HTERT RPE-1 (cell line): Measurements from ENCODE around the gene MS4A4A.
"Not testable (repeated sequence)": the region's sequence is repeated elsewhere in the genome, so short reads cannot be mapped to it uniquely, and the experiment has no call there.

Source experiments
- in situ Hi-C: fragments of 300-500 bp; cut with MboI; formaldehyde crosslinking; loops from 4 replicates; pipeline ENCODE4 v1.14.3; 2020; ENCODE audit warnings: low sequenced_read_pairs

The MS4A4A gene

GRCh38 chr11:60280412-60280811 lies at the start of gene MS4A4A:
Gene MS4A4A, plus strand, starts transcription at chr11:60280666. Its CDS starts 10 bp downstream, at chr11:60280676.
- in situ Hi-C loops, result no loop called here

DNA sequence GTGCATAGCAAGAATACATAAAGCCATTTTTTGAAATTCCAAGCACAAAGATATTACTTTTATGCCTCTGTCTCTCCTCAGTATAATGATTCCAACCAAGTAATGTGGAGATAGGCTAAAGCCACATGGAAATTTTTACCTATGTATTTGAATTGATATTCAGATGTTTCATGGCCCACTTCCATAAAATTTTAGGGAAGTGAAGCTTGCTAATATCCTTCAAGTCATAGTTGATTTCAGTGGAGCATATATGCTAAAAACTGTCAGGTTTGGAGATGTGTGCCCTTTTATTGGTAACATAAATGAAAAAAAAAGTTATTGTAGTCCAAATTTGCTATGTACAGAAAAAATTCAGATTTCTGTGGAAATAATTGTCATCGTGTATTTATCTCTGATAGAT lies 49.8 kb upstream of the MS4A4A start:
- in situ Hi-C loops, result no loop called here

DNA sequence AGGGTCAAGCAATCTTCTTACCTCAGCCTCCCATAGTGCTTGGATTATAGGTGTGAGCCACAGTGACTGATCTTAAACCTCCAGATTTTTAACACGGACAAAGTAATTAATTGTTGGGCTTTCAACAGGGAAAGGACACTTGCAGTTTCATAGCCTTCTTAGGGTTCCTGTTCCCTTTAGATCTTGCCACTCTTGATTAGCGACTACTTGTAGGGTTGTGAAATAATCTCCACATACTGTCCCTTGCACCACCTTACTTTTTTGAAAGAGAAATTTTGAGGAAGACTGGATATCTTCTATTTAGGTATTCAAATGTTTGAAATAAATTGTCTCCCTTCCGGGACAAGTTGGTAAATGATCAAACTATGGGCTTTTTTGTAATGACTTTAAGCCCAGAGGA lies 45.1 kb upstream of the MS4A4A start:
- in situ Hi-C loops, result no loop called here

DNA sequence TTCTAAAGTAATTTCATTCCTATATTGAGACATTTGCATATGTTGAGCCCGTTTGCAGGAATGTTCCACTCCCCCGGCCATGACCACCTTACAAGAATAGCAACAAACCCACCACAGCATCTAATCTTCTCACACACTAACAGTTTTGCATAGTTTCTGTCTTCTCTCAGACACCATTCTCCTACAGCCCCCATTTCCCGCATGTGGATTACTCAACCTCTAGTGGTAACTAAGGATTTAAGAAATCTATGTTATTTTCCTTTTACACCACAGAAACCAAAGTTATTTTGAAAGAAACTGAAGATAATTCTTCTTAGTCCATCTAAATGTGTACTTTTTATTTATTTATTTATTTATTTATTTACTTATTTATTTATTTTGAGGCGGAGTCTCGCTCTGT lies 39.8 kb upstream of the MS4A4A start:
- in situ Hi-C loops, result no loop called here

DNA sequence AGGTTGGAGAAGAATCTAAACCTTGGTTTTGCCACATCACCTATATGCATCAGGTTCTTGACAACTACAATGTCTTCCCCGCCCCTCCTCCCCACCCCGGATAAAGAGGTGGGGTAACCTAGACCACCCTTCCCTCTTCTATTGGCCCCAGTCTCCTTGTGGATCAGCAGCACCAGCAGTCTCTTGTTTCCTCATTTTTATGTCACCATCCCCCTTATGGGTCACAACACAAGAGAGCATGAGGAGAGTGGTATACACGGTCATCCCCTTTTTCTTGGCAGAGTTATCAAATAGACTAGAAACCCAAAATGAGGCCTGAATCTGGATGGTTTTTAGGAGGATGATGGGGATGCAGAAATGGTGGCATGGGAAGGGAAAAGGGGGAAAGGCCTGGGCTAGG lies 38.7 kb upstream of the MS4A4A start:
- in situ Hi-C loops, result no loop called here

- in situ Hi-C loops, result no loop called here
Measured at GRCh38 chr11:60242740-60243239, 37.7 kb upstream of the MS4A4A start, which contains the start of gene MS4A4E. Gene MS4A4E, minus strand, starts transcription at chr11:60243137. Its CDS starts 13,082 bp downstream, at chr11:60230055.

GRCh38 chr11:60251485-60252212 lies 28.8 kb upstream of the MS4A4A start:
- in situ Hi-C loops, result no loop called here

- in situ Hi-C loops, result no loop called here
Measured at GRCh38 chr11:60252213-60253108, 28.0 kb upstream of the MS4A4A start.

GRCh38 chr11:60257956-60258722 lies 22.3 kb upstream of the MS4A4A start:
- in situ Hi-C loops, result no loop called here

GRCh38 chr11:60261014-60261413 lies 19.5 kb upstream of the MS4A4A start:
- in situ Hi-C loops, result no loop called here

DNA sequence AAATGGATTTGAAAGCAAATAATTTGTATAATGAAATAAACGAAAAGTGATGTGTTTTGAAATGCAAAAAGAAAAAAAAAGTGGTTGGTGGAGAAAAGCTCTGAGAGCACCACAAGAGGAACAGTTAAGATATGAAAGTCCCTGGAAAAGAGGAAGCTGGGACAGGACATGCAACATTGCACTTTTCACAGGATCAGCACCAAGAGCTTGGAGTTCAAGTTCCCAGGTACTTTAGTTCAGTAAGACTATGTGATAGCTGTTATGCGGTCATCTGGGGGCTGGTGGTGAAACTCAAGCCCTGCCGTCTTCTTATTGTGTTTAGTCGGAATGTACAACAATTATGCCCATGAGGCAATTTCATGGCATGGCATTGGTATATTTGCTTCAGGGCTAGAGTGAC lies 17.1 kb upstream of the MS4A4A start:
- in situ Hi-C loops, result no loop called here

DNA sequence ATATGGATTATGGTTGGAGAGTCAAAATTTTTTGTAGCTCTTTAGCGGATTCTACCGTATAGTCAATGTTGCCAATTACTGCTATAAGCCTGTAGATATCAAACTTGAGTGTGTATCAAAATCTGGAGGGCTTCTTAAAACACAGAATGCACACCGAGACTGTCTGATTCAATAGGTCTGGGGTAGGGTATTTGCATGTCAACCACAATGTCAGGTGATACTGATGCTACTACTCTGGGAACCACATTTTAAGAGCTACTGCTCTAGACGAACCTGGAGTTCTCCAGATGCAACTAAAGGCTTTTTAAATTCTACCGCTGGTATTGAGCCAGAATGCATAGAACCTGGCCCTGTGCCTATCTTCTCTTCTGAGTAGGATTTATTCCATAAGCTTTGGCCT lies 15.8 kb upstream of the MS4A4A start:
- in situ Hi-C loops, result no loop called here

GRCh38 chr11:60265373-60266214 lies 14.9 kb upstream of the MS4A4A start:
- in situ Hi-C loops, result no loop called here

DNA sequence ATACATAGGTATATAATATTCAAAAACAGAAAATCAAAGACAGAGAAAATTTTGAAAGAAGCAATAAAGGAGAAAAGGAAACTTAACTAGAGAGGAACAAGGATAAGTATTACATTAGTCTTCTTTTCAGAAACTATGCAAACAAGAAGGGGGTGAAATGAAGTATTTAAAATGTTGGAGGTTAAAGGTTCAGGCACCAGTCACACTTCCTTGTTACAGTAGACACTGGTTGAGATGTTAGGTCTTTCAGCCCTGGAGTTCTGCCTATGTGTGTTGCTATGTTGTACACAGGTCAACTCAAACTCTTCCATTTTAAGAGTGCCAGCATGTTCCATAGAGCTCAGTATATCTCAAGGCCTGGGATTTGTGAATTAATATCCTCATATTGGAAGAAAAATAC lies 6.0 kb upstream of the MS4A4A start:
- in situ Hi-C loops, result no loop called here

DNA sequence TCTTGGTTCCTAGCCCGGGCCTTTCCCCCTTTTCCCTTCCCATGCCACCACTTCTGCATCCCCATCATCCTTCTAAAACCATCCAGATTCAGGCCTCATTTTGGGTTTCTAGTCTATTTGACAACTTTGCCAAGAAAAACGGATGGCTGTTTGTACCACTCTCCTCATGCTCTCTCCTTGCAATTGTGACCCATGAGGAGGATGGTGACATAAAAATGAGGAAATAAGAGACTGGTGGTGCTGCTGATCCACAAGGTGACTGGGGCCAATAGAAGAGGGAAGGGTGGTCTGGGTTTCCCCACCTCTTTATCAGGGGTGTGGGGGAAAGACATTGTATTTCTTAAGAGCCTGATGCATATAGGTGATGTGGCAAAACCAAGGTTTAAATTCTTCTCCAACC lies 1.0 kb downstream of the MS4A4A start:
- in situ Hi-C loops, result no loop called here

- in situ Hi-C loops, result no loop called here
Measured at GRCh38 chr11:60282286-60282685, 1.8 kb downstream of the MS4A4A start.

GRCh38 chr11:60285411-60286126 lies 5.1 kb downstream of the MS4A4A start:
- in situ Hi-C loops, result not testable (repeated sequence)

- in situ Hi-C loops, result no loop called here
Measured at GRCh38 chr11:60288531-60288930, 8.1 kb downstream of the MS4A4A start.

DNA sequence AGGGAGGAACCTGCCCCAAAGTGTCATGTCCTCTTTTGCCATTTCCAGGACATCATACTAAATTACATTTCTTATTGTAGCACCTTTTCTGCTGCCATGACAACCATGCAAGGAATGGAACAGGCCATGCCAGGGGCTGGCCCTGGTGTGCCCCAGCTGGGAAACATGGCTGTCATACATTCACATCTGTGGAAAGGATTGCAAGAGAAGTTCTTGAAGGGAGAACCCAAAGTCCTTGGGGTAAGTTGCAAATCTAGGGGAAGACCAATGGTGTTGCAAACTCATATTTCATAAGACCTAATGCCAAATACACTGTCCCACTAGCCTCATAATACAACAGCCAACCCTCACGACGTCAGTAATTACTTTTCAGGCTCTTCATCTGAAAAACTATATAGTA lies 11.7 kb downstream of the MS4A4A start:
- in situ Hi-C loops, result no loop called here

GRCh38 chr11:60301178-60301577 lies 20.7 kb downstream of the MS4A4A start:
- in situ Hi-C loops, result no loop called here
